GM10248 (cell line): ENCODE results near the gene SIK3.

ENCODE experiments used
- CTCF ChIA-PET: fragments of 300-600 bp; sonication (Branson Sonifier 250); formaldehyde crosslinking; extraction: SDS; loops from one replicate; lab custom pipeline; 2021; ENCODE audit warnings: antibody characterized with exemption; lab: Yijun Ruan, JAX
- POLR2A ChIA-PET: fragments of 350-650 bp; sonication (Branson Sonifier 250); formaldehyde crosslinking; extraction: SDS; loops from one replicate; lab custom pipeline; 2020; ENCODE audit warnings: antibody characterized with exemption; lab: Yijun Ruan, JAX
- DNase-seq: peaks from one replicate; pipeline ENCODE4 v3.0.0; 2012; ENCODE audit errors: extremely low spot score
- TF ChIP-seq, protein P1 (sequence below): IDR thresholded peaks from 2 replicates; pipeline ENCODE4 v1.5.1; 2012; ENCODE audit warnings: mild to moderate bottlenecking, low read depth; ENCODE audit errors: extremely low read depth, missing control alignments, control extremely low read depth

SIK3 gene

DNA sequence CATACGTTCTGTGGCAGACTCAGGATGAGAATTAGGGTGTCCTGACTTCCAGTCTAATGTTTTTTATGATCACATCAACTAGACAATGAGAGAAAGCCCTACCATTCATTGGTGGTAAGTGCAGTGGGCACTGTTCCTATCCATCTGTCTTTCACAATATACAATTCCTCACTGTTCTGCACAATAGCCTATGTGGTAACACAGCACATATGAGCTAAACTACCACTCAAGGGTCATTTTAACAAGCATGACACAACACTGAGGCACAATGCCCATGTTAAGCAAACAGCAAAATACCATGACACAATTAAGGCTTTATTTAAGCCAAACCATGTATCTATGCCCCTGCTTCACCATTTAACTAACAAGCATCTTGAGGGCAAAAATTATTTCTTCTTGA lies 52.3 kb downstream of the SIK3 start:
- DNase-seq: no peak
- ChIA-PET POLR2A (no interaction called here), CTCF (interaction anchor here (1.1 to 1.5 kb wide), 2 partner anchors 19 to 28 kb away, joined by 3 read pairs; no protein-coding TSS in a partner anchor)
- TF ChIP-seq, protein P1, sequence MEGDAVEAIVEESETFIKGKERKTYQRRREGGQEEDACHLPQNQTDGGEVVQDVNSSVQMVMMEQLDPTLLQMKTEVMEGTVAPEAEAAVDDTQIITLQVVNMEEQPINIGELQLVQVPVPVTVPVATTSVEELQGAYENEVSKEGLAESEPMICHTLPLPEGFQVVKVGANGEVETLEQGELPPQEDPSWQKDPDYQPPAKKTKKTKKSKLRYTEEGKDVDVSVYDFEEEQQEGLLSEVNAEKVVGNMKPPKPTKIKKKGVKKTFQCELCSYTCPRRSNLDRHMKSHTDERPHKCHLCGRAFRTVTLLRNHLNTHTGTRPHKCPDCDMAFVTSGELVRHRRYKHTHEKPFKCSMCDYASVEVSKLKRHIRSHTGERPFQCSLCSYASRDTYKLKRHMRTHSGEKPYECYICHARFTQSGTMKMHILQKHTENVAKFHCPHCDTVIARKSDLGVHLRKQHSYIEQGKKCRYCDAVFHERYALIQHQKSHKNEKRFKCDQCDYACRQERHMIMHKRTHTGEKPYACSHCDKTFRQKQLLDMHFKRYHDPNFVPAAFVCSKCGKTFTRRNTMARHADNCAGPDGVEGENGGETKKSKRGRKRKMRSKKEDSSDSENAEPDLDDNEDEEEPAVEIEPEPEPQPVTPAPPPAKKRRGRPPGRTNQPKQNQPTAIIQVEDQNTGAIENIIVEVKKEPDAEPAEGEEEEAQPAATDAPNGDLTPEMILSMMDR: no peak

DNA sequence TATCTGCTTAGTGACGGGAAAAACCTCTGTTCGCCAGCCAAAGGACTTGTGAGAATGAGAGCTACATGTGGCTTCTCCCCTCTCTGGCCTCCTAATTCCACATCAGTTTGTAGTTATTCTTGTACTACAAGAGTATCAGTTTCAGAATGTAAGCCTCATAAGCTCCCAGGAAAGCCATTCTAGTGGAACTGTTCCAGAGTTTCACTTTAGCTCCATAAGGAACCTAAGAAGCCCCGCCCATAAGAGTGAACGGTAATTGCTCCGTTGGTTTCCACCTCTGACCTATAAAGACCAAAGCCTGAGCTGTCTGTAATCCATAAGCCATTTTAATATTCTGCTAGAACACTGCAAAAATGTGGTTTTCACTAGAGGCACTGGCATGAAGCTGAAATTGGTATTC lies 53.0 kb downstream of the SIK3 start:
- POLR2A ChIA-PET: no interaction called here
- TF ChIP-seq, protein P1: no peak
- CTCF ChIA-PET: interaction anchor here (0.8 to 1.5 kb wide), 4 partner anchors 10 to 27 kb away, joined by 3 to 5 read pairs (median 3); no protein-coding TSS in a partner anchor
- DNase-seq: no peak

DNA sequence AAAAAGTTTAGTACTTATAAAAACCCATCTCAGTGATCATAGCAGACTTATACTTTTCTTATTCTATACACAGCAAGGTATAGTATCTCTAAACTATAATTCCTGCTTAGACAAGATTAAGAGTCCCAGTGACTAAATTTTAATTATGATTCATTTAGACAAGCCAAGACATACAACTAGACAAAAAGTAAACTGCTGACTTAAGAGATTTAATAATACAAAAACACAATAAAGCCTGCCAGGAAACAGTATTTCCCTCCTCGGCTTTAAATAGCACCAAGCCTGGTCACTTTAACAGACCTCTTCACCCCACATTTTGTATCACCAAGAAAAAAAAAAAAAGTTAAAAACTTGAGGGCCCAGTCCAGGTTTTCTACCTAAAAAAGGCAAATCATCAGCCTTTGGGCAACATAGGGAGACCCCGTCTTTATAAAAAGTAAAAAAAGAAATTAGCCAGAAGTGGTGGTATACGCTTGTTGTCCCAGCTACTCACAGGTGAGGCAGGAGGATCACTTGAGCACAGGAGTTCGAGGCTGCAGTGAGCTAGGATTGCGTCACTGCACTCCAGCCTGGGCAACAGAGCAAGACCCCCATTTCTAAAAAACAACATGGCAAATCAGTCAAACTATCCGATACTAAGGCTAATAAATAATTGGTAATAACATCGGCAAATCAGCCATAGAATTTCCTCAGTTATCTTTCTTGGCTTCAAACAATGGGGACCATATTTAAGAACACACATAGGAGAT lies 53.8 kb downstream of the SIK3 start:
- POLR2A ChIA-PET: no interaction called here
- TF ChIP-seq, protein P1: no peak
- CTCF ChIA-PET: interaction anchor here (1.1 to 1.5 kb wide), 3 partner anchors 10 to 27 kb away, joined by 3 to 5 read pairs (median 3); no protein-coding TSS in a partner anchor
- DNase-seq: no peak

DNA sequence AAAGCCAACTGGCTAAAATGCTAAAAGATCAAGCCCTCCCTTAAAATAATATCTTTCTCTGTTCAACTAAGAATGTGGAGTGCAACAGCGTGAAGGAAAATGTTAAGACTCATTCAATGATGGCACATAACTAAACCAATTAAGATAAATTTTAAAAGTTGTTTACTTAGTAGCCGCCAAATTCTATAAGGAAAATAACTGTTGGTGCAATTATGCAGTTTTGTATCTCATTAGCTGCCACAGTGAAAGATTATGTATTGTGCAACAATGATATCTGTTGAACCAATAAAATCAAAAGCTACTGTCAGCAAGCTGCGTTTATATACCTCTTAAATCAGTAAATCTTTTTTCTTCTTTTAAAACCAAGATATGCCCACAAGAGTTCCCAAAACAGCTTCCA lies 55.5 kb downstream of the SIK3 start:
- DNase-seq: no peak
- ChIA-PET POLR2A (no interaction called here), CTCF (interaction anchor here (1.2 kb wide), 1 partner anchor 50 kb away, joined by 4 read pairs; no protein-coding TSS in a partner anchor)
- TF ChIP-seq, protein P1: no peak

DNA sequence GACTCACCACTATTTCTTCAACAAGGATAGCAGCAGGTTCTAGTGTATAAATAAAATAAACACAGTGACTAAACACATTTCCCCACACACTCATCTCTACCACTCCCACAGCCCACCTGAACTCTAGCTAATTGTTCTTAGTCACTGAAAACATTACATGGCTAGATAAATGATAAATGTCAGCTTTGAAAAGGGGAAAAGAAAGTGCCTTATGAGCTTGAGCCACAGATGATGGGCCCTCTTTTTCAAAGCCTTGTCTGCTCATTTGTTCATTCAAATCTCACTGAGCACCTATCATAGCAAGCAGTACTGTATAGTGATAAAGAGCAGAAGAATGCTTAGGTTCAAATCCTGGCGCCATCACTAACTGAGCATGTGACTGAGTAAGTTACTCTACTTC lies 58.3 kb downstream of the SIK3 start:
- CTCF ChIA-PET: interaction anchor here (1.2 to 2.3 kb wide), 14 partner anchors 9 to 82 kb away, joined by 3 to 8 read pairs (median 6); no protein-coding TSS in a partner anchor
- POLR2A ChIA-PET: no interaction called here
- no peak for DNase-seq

DNA sequence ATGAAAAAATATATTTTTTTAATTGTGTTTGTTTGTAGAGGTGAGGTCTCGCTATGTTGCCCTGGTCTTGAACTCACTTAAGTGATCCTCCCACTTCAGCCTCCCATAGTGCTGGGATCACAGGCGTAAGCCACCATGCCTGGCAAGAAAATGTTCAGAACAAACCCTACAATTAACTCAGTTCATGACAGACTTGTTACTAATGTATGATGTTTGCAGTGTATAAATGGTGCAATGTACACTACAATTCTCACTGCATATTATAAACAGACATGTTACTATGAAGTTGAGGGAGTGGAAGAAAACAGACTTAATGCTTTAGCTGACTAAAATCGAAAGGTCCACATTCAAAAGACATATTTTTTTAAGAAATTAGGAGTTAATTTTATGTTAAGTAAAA lies 59.0 kb downstream of the SIK3 start:
- DNase-seq: no peak
- TF ChIP-seq, protein P1: no peak
- CTCF ChIA-PET: interaction anchor here (1.2 to 2.3 kb wide), 14 partner anchors 10 to 81 kb away, joined by 3 to 8 read pairs (median 6); no protein-coding TSS in a partner anchor
- POLR2A ChIA-PET: no interaction called here

More for the DNA sequence above, 58.3 kb downstream of the SIK3 start:
- TF ChIP-seq, protein P1: no peak
